ENCODE data around the gene PPT1.

PPT1 gene

GRCh38 chr1:40076895-40077312 is 20.1 kb downstream of the PPT1 start:
- TF ChIP-seq CTCF (IDR thresholded peaks at IDR 0.05; ENCODE audit: low read depth, low read length) = no peak
- H3K4me3 ChIP-seq (ENCODE audit: low read depth, low read length) = no peak overlapping the region

DNA sequence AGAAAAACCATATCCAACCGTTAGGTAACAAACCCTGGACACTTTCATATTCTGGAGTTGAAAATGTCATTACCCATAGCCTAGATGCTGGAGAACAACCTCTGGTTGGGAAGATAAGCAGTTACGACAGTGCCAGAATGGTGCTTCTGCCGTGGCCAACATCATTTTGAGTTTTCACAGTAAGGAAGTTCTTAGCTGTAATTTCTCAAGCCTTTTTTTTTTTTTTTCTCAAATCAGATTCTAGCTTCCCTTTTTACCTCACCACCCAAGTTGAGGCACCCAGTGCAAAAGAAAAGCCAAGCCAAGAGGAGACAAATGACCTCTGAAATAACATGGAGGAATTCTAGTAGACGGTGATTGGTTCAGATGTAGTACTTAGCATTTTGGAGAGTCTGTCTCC is 21.8 kb downstream of the PPT1 start:
- no peak for TF ChIP-seq CTCF (IDR thresholded peaks at IDR 0.05; ENCODE audit: low read depth, low read length)
- H3K4me3 ChIP-seq (ENCODE audit: low read depth, low read length) = no peak overlapping the region

- H3K4me3 ChIP-seq (ENCODE audit: low read depth, low read length) = no peak overlapping the region
- no peak for TF ChIP-seq CTCF (IDR thresholded peaks at IDR 0.05; ENCODE audit: low read depth, low read length)
Observed at GRCh38 chr1:40073062-40073461, 24.0 kb downstream of the PPT1 start.

DNA sequence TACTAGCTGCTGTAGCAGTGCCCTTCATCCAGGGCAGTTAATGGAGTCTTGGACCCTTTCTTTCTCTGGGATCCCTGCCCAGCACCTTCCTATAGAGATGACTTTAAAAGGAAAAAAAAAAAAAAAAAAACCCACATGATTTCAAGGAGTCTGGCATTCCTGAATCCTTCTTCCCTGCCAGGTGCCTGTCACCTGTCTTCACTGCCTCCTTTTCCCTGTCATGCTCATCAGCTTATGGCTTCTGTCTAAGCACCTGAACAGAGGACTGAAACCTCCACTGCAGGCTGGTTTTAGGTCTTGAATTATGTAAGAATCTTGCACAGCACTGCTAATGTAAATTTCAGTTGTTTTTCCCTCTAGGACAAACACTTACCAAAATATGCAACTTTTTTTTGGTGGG is 24.9 kb downstream of the PPT1 start:
- H3K4me3 ChIP-seq (ENCODE audit: low read depth, low read length) = no peak overlapping the region
- no peak for TF ChIP-seq CTCF (IDR thresholded peaks at IDR 0.05; ENCODE audit: low read depth, low read length)

DNA sequence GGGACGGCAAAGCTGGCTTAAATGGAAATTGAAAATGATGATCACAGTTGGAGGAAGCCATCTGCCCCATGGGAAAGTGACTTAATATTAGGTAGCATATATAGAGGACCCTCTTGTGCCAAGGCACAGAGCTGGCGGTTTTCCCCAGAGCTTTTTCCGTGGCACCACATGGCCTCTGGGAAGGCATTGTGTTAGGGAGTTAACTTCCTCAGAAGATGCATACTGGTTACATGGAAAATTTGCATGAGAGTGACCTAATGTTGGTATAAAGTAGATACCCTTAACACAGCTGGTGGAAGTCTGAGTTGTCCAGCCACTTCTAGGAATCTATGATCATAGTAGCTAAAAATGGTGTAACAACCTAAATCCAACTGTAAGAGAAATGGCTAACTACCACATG is 29.2 kb downstream of the PPT1 start:
- no peak for TF ChIP-seq CTCF (IDR thresholded peaks at IDR 0.05; ENCODE audit: low read depth, low read length)
- no peak overlapping the region for H3K4me3 ChIP-seq (ENCODE audit: low read depth, low read length)

DNA sequence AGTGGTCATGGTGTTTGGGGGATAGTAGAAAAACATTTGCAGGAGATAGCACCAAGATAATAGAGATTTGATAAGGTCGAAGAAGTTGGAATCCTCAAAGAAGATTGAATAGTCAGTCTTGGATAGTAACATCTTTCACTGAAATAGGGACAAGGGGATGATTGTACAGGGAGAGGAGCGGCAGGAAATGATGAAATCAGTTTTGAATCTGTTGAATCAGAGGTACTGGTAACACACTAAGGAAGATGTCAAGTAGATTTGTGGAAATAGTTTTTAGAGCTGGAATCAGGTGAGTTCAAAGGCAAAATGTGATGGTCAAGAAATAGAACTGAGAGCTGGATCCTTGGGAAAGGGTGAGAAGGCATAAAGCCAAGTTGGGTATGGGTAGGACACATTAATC is 30.0 kb downstream of the PPT1 start:
- TF ChIP-seq CTCF (IDR thresholded peaks at IDR 0.05; ENCODE audit: low read depth, low read length) = no peak

GRCh38 chr1:40064797-40065499 is 32.1 kb downstream of the PPT1 start:
- no peak overlapping the region for H3K4me3 ChIP-seq (ENCODE audit: low read depth, low read length)
- no peak for TF ChIP-seq CTCF (IDR thresholded peaks at IDR 0.05; ENCODE audit: low read depth, low read length)

More for the DNA sequence above, 30.0 kb downstream of the PPT1 start:
- H3K4me3 ChIP-seq (ENCODE audit: low read depth, low read length) = no peak overlapping the region
